GM18909 (cell line): Measurements from ENCODE around the gene TBCD.
"Not testable (repeated sequence)": the region's sequence is repeated elsewhere in the genome, so short reads cannot be mapped to it uniquely, and the experiment has no call there.

Experiments
- ATAC-seq: cut with Tn5 transposase; IDR thresholded peaks from one replicate; pipeline ENCODE4 v1.9.1; 2021; ENCODE audit warnings: mild to moderate bottlenecking; ENCODE audit not compliant: unreplicated experiment, poor library complexity

Gene TBCD

GRCh38 chr17:82959990-82960418 is 208.1 kb downstream of the TBCD start:
- ATAC-seq: no peak

GRCh38 chr17:82960419-82961271 is 208.8 kb downstream of the TBCD start:
- ATAC-seq: no peak

GRCh38 chr17:82961366-82962162 is 209.7 kb downstream of the TBCD start:
- no peak for ATAC-seq

GRCh38 chr17:82962163-82962720 is 210.4 kb downstream of the TBCD start:
- ATAC-seq: no peak

- no peak for ATAC-seq
These were observed 211.5 kb downstream of the TBCD start for GRCh38 chr17:82963104-82963950.

GRCh38 chr17:82964451-82964850 is 212.6 kb downstream of the TBCD start:
- not testable (repeated sequence) for ATAC-seq

- ATAC-seq: no peak
These were observed 213.0 kb downstream of the TBCD start for GRCh38 chr17:82964851-82965341.

GRCh38 chr17:82965371-82965770 is 213.5 kb downstream of the TBCD start:
- ATAC-seq: no peak

- ATAC-seq: no peak
These were observed 214.6 kb downstream of the TBCD start for GRCh38 chr17:82966415-82966814.

- ATAC-seq: no peak
These were observed 215.6 kb downstream of the TBCD start for GRCh38 chr17:82967268-82968032.

- not testable (repeated sequence) for ATAC-seq
These were observed 216.4 kb downstream of the TBCD start for GRCh38 chr17:82968033-82968841.

GRCh38 chr17:82970067-82970466 is 218.2 kb downstream of the TBCD start:
- no peak for ATAC-seq

GRCh38 chr17:82970818-82971590 is 219.1 kb downstream of the TBCD start:
- ATAC-seq: no peak

GRCh38 chr17:82972836-82973372 is 221.0 kb downstream of the TBCD start:
- no peak for ATAC-seq

- no peak for ATAC-seq
These were observed 221.7 kb downstream of the TBCD start for GRCh38 chr17:82973456-82974135.

GRCh38 chr17:82974136-82974952 is 222.5 kb downstream of the TBCD start:
- no peak for ATAC-seq
